HepG2 (cell line): ENCODE data around the gene NR1H2. TPM values are rescaled to one million over a fixed set of nuclear protein-coding genes. Genes with fewer than 3 reads are reported as not detected.

Experiments
- ATM ChIP-seq: fragments of 450-650 bp; IDR thresholded peaks from 2 replicates; pipeline ENCODE4 v1.7.1; 2017; ENCODE audit warnings: mild to moderate bottlenecking, borderline replicate concordance
- HOXA5 ChIP-seq: sonication (generic); formaldehyde crosslinking; IDR thresholded peaks from 2 replicates; pipeline ENCODE4 v1.4.0; 2020; ENCODE audit warnings: missing genetic modification reagents
- HOXA9 ChIP-seq: sonication (generic); formaldehyde crosslinking; IDR thresholded peaks from 2 replicates; pipeline ENCODE4 v1.8.1; 2022; ENCODE audit warnings: missing genetic modification reagents, mild to moderate bottlenecking, moderate library complexity, borderline replicate concordance
- IKZF5 ChIP-seq: IDR thresholded peaks from 2 replicates; pipeline ENCODE4 v1.6.1; 2018; ENCODE audit warnings: missing genetic modification reagents, mild to moderate bottlenecking, missing compliant biosample characterization
- NR2C2 ChIP-seq: sonication (generic); formaldehyde crosslinking; IDR thresholded peaks from 2 replicates; pipeline ENCODE4 v1.4.0; 2020; ENCODE audit warnings: missing genetic modification reagents, mild to moderate bottlenecking, moderate library complexity, borderline replicate concordance
- RBAK ChIP-seq: sonication (generic); formaldehyde crosslinking; IDR thresholded peaks from 2 replicates; pipeline ENCODE4 v1.5.1; 2020; ENCODE audit warnings: mild to moderate bottlenecking, missing genetic modification reagents
- REPIN1 ChIP-seq: sonication (generic); formaldehyde crosslinking; IDR thresholded peaks from 2 replicates; pipeline ENCODE4 v1.8.0; 2022; ENCODE audit warnings: missing genetic modification reagents, low read depth, mild to moderate bottlenecking, borderline replicate concordance
- SP5 ChIP-seq: IDR thresholded peaks from 2 replicates; pipeline ENCODE4 v1.6.1; 2016; ENCODE audit warnings: low read depth, borderline replicate concordance
- TFAP4 ChIP-seq: sonication (generic); IDR thresholded peaks from 2 replicates; pipeline ENCODE4 v1.6.1; 2016; ENCODE audit warnings: low read depth, borderline replicate concordance
- TFDP1 ChIP-seq: IDR thresholded peaks from 2 replicates; pipeline ENCODE4 v1.6.1; 2016; ENCODE audit warnings: missing compliant biosample characterization, missing genetic modification reagents, borderline replicate concordance
- ZBTB25 ChIP-seq: IDR thresholded peaks from 2 replicates; pipeline ENCODE4 v1.6.1; 2018; ENCODE audit warnings: missing genetic modification reagents
- ZKSCAN8 ChIP-seq: IDR thresholded peaks from 2 replicates; pipeline ENCODE4 v1.6.1; 2016; ENCODE audit warnings: borderline replicate concordance, missing genetic modification reagents, missing compliant biosample characterization
- ZNF510 ChIP-seq: sonication (generic); formaldehyde crosslinking; IDR thresholded peaks from 2 replicates; pipeline ENCODE4 v1.4.0; 2020; ENCODE audit warnings: low read depth, mild to moderate bottlenecking, missing genetic modification reagents
- ZNF572 ChIP-seq: sonication (generic); formaldehyde crosslinking; IDR thresholded peaks from 2 replicates; pipeline ENCODE4 v1.5.1; 2020; ENCODE audit warnings: mild to moderate bottlenecking, missing genetic modification reagents
- ZNF792 ChIP-seq: IDR thresholded peaks from 2 replicates; pipeline ENCODE4 v1.6.1; 2016
- ZNF891 ChIP-seq: sonication (generic); formaldehyde crosslinking; IDR thresholded peaks from 2 replicates; pipeline ENCODE4 v1.5.0; 2020; ENCODE audit warnings: mild to moderate bottlenecking, missing genetic modification reagents
- polyA plus RNA-seq, 8 experiments: library from polyadenylated mRNA; depleted of rRNA in 3 of 8; stranded (reverse) in 7 of 8; unstranded in 1 of 8; fragments of >200 nt; fragmentation: Illumina TruSeq in 4 of 8; extraction: Trizol in 4 of 8; gene quantifications; 2 replicates each; pipeline versions ENCODE4 v1.2.1 to v1.2.3, GENCODE V29; 2011 to 2016; ENCODE audit warnings: low read depth in 4 of 8, missing spikeins in 1 of 8, mixed read lengths in 1 of 8; ENCODE audit not compliant: insufficient read depth in 1 of 8
- total RNA-seq, 5 experiments: library from RNA; depleted of rRNA; stranded (reverse); fragments of >200 nt; fragmentation: Illumina TruSeq; extraction: Trizol; gene quantifications; 2 replicates each; pipeline ENCODE4 v1.2.3, GENCODE V29; 2016; ENCODE audit warnings: low read depth in 1 of 5
- TF ChIP-seq, protein P1 (sequence below): sonication (generic); formaldehyde crosslinking; IDR thresholded peaks from 2 replicates; pipeline ENCODE4; 2020; ENCODE audit warnings: missing genetic modification reagents, mild to moderate bottlenecking, borderline replicate concordance
- TF ChIP-seq, protein P2 (sequence below): sonication (generic); formaldehyde crosslinking; IDR thresholded peaks from 2 replicates; pipeline ENCODE4 v1.5.1; 2020; ENCODE audit warnings: missing genetic modification reagents, mild to moderate bottlenecking, borderline replicate concordance

NR1H2 gene
- total and polyA plus RNA-seq, 2 of the 13 experiments (the other 11 are each of a cell fraction or from before 2014, with no cell fraction given): 10.3 to 13.5 TPM

DNA sequence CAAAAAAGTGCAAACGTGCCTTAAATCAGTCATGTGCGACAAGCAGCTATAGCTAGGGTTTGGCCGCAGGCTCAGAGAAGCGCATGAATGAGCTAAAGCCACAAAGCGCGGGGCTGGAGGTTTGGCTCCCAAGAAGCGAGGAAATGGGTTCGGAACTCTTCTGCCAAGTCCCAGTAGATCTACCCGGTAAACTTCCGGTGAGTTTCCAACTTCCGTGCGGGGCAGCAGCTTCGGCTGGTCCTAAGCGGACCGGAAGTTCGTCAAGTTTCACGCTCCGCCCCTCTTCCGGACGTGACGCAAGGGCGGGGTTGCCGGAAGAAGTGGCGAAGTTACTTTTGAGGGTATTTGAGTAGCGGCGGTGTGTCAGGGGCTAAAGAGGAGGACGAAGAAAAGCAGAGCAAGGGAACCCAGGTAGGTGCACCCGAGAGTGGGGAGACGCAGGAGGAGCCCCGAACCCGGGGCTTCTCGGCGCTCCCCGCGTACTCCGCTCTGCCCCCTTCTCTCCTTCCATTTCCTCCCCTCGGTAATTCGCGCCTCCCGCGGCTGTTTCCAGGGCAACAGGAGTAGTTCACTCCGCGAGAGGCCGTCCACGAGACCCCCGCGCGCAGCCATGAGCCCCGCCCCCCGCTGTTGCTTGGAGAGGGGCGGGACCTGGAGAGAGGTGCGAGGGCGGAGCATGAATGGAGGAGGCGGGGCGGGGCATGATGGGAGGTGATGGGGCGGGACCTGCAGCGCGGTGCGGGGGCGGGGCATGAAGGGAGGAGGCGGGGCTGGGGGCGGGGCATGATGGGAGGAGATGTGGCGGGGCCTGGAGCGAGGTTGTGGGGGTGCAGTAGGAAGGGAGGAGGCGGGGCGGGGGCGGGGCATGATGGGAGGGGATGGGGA is at the start of gene NR1H2 (continued):
- 0 out of 2 replicates have a peak, but pooled peaks have one; percentile 51 for TF ChIP-seq TFDP1 (CRISPR knock-in tag)
- TF ChIP-seq RBAK: no peak
- no peak for TF ChIP-seq HOXA9 (CRISPR knock-in tag)
- no peak for TF ChIP-seq ZNF572 (CRISPR knock-in tag)
- peak; percentile 61 for TF ChIP-seq ZNF792 (CRISPR knock-in tag)
- TF ChIP-seq TFAP4: 0 out of 2 replicates have a peak, but pooled peaks have one; percentile 36
- peak; percentile 53; the same call in 1 of the 2 replicates for TF ChIP-seq SP5
- TF ChIP-seq ZKSCAN8: peak; percentile 66; the same call in 1 of the 2 replicates
- peak; percentile 43 for TF ChIP-seq ZNF891 (CRISPR knock-in tag)
- peak; percentile 85; the same call in 1 of the 2 replicates for TF ChIP-seq ZBTB25
- TF ChIP-seq ATM: no peak
- TF ChIP-seq HOXA5 (CRISPR knock-in tag): peak; percentile 65; the same call in 1 of the 2 replicates
- TF ChIP-seq, protein P1, sequence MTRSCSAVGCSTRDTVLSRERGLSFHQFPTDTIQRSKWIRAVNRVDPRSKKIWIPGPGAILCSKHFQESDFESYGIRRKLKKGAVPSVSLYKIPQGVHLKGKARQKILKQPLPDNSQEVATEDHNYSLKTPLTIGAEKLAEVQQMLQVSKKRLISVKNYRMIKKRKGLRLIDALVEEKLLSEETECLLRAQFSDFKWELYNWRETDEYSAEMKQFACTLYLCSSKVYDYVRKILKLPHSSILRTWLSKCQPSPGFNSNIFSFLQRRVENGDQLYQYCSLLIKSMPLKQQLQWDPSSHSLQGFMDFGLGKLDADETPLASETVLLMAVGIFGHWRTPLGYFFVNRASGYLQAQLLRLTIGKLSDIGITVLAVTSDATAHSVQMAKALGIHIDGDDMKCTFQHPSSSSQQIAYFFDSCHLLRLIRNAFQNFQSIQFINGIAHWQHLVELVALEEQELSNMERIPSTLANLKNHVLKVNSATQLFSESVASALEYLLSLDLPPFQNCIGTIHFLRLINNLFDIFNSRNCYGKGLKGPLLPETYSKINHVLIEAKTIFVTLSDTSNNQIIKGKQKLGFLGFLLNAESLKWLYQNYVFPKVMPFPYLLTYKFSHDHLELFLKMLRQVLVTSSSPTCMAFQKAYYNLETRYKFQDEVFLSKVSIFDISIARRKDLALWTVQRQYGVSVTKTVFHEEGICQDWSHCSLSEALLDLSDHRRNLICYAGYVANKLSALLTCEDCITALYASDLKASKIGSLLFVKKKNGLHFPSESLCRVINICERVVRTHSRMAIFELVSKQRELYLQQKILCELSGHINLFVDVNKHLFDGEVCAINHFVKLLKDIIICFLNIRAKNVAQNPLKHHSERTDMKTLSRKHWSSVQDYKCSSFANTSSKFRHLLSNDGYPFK (CRISPR knock-in tag): peak; percentile 90; the same call in 1 of the 2 replicates
- peak; percentile 54; the same call in 1 of the 2 replicates for TF ChIP-seq REPIN1 (CRISPR knock-in tag)
- TF ChIP-seq, protein P2, sequence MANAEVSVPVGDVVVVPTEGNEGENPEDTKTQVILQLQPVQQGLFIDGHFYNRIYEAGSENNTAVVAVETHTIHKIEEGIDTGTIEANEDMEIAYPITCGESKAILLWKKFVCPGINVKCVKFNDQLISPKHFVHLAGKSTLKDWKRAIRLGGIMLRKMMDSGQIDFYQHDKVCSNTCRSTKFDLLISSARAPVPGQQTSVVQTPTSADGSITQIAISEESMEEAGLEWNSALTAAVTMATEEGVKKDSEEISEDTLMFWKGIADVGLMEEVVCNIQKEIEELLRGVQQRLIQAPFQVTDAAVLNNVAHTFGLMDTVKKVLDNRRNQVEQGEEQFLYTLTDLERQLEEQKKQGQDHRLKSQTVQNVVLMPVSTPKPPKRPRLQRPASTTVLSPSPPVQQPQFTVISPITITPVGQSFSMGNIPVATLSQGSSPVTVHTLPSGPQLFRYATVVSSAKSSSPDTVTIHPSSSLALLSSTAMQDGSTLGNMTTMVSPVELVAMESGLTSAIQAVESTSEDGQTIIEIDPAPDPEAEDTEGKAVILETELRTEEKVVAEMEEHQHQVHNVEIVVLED (CRISPR knock-in tag): peak; percentile 82
- peak; percentile 88; the same call in 1 of the 2 replicates for TF ChIP-seq IKZF5 (CRISPR knock-in tag)
- TF ChIP-seq NR2C2 (CRISPR knock-in tag): peak; percentile 91
- TF ChIP-seq ZNF510 (CRISPR knock-in tag): 0 out of 2 replicates have a peak, but pooled peaks have one; percentile 38
